Hematopoietic multipotent progenitor cell treated with erythropoietin and hydrocortisone succinate and interleukin-3 and kit ligand, for 17 days (in vitro differentiated cells): Measurements from ENCODE around the gene C1orf21.

Experiments
- DNase-seq: peaks from one replicate; pipeline ENCODE4 v3.0.0-alpha.2; 2015; ENCODE audit warnings: low spot score

Gene C1orf21

DNA sequence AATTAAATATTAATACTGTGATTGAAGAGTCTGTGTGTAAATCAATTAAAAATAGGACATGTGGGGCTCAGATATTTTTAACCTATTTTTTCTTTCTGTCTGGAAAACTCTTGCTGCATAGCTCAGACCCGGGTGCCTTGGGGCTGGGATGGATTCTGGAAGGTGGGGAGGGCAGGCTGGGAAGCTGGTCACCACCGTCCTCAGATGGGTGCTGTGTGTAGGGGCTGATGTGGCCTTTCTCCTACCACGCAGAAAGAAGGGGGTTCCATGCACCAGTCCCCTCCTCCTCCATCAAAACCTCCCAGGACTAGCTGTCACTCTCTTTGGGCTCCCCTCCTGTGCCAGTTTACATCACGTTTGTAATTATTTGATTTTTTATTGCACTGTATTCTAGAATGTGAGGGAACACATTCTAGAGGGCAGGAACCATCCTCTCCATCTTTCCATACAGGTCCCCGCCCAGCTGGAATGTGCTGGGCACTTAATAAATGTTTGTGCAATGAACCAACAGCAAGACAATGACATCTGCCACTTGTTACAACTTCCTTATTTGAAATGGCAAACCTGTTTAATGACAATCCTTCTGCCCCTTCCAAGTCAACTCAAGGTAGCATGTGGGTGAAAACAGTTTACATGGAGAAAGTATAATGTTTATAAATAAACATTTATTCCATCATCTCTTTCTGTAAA, 263.5 kb downstream of the C1orf21 start:
- DNase-seq = no peak

DNA sequence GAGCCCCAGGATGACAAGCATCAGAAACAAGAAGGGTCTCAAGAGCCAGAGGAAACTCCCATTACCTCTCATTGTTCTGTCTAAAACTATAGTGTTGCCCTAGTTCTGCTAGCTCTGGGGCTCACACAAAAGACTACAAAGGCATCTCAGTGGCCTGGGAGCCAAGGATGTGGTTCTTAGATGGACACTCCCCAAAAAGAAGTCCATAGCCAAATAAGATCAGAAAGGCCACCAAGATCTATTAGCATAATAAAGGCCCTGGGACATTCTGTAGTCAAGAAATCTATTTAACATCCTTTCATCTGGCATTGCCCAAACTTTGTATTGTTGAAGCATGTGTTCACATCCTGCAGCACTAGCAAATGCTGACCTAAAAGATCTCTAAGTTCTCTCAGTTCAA, 268.4 kb downstream of the C1orf21 start:
- no peak for DNase-seq

- DNase-seq = no peak
Observed at GRCh38 chr1:184656221-184656620, 269.4 kb downstream of the C1orf21 start.

DNA sequence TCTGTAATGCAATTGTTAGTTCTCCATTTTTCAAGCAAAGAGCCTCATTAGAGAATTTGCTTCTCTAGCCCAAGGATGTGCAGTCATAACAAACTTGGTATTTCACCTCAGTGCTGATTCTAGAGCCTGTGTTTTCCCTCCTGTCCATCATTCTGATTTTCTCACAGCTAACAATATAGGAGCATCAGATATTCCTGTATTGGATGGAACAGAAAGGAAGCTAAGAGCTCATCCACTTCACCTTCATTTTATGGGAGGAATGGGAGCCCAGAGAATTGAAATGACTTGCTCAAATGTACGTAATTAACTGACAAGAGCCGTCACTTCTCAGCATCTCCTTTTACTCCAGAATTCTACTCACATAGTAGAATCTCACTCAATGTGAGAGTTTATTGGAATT, 271.2 kb downstream of the C1orf21 start:
- DNase-seq = no peak

DNA sequence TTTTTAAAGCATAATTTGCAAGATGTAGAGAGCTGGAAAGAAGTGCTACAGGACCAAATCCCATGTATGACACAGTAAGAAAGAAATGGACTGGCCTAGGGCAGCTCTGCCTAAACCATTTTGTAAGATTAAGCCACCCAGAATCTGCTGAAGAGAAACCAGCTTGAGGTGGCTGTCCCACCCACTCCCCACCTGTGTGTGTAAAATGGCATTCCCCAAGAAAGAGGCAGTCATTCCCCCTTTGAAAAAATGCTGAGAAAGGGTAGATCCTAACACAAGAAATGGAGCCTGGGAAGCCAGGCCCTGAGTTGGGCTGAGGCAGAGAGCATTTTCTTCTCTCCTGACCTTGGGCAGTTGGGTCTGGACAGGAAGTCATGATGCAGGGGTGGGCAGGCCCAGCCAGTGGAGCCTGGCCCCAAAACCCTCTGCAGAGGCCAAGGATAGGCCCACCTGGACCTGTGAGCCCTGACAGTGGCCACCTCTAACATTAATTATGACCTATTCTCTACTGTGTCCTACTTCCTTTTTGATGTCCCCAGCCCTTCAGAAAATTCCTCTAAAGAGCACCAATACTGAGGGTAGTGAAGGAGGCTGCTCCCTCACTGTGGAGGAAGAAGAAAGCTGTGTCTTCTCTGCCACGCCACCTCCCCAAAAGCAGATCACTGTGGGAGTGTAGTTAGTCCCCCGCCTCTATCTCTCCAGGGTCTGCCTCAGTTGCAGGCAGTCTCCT, 273.8 kb downstream of the C1orf21 start:
- no peak for DNase-seq

GRCh38 chr1:184661801-184662200, 275.0 kb downstream of the C1orf21 start:
- no peak for DNase-seq

DNA sequence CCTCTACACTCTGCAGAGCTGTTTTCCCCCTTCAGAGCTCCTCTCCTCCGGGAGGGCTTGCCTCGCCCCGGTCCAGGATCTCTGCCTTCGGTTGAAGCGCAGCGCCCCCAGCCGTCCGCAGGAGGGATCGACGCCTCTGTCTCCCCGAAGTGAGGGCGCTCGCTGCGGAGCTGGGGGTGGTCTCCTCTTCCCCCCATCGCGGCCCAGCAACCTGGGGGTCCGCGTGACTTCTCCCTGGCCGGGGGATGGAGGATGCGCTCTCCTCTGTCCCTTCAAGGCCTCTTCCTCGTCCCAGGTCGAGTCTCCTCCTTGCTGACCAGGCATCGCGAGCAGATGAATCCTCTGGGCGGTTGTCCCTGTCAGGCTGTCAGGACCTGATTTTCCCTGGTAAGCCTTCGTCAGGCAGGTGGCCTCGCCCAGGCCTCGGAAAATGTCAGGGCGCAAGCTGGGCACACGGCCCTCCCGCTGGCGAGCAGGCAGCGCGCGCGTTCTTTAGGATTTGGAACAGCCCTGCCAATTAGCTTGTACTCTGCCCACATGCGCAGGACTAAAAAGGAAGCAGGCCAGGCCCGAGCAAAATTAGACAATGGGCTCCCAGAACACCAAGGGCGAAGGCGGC, 277.3 kb downstream of the C1orf21 start:
- DNase-seq = no peak

GRCh38 chr1:184664661-184665060, 277.8 kb downstream of the C1orf21 start:
- no peak for DNase-seq

DNA sequence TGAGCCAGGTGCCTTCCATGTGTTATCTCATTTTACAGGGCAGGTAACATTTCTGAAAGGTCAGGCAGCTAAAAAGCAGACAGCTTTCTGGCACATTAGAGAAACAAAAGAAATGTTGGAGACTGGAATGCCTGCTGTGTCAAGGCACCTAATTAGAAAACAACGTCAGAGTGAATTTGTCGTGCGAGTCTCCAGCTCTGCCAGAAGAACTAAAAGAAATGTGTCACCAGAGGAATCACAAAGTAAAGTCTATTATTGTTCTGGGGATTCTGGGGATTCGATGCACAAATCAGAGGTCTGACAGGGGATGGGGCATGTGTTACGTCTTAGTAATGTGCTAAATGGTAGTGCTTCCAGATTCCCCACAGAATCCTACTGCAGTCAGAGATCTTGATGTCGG, 278.5 kb downstream of the C1orf21 start:
- no peak for DNase-seq

DNA sequence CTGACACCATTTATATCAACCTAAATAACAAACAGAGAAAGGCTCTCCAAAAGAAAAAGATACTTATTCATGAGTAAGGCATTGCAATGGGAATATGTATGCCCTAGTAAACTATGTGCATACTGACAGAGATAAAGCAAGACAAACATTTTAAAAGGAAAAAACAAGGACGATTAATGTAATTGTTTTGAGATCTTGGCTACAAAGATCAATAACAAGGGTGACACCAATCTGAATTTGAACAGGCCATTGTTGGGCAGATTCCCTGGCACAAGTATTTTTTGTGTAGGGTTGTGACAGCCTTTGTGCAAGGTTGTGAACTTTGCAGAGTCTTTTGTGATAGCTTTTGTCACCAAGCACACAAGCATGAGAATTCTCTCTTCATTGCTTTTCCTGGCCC, 282.6 kb downstream of the C1orf21 start:
- DNase-seq = no peak

- DNase-seq = no peak
Observed at GRCh38 chr1:184672013-184672726, 285.3 kb downstream of the C1orf21 start.

DNA sequence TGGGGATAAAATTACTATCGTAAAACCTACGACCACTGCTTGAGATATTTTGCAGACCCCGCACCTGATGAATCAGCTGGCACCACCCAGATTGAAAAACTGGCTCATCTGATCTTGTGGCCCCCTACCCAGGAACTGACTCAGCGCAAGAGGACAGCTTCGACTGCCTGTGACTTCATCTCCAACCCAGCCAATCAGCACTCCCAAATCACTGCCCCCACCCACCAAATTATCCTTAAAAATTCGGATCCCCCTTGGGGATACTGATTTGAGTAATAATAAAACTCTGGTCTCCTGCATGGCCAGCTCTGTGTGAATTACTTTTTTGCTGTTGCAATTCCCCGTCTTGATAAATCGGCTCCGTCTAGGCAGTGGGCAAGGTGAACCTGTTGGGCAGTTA, 286.5 kb downstream of the C1orf21 start:
- DNase-seq = no peak

- no peak for DNase-seq
Observed at GRCh38 chr1:184677344-184677743, 290.5 kb downstream of the C1orf21 start.
